Stimulated activated CD4-positive, alpha-beta T cell treated with anti-CD3 and anti-CD28 coated beads, Interleukin-15, amount 100 ng/mL, for 48 hours (primary cell): ENCODE measurements around the gene TSC2.

Experiments used
- DNase-seq, 2 donors: peaks; one replicate each; pipeline ENCODE4 v3.0.0-alpha.2; 2020; ENCODE audit warnings: low read depth in 2 of 2

TSC2 gene

DNA sequence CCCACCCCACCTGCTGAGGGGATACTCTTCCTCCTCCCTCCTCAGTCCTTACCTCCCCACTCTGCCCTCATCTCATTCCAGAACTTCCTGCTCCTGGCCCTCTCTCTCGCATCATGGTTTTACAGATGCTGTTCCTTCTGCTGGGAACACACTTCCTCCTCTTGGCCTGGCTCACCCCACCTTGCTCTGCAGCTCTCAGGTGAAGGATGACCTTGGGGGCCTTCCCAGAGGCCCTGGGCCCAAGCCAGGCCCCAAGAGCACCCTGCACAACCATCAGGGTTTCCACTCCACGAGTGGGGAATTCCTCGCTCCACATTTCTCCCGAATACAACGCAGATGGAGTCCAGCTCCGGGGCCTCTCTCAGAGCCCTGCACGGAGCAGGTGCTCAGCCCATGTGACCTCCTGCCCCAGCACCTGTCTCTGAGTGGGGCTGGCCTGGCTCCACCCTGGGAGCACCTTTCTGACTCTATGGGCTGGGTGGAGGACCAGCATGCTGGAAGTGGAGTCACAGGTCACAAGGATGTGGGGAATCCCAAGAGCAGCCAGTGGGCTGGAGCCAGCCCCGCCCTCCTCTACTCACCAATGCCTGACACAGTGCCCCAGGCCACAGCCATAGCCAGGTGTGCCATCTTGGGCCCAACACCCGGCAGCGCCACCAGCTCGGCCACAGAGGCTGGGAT is 4.7 kb upstream of the TSC2 start:
- no peak for DNase-seq

DNA sequence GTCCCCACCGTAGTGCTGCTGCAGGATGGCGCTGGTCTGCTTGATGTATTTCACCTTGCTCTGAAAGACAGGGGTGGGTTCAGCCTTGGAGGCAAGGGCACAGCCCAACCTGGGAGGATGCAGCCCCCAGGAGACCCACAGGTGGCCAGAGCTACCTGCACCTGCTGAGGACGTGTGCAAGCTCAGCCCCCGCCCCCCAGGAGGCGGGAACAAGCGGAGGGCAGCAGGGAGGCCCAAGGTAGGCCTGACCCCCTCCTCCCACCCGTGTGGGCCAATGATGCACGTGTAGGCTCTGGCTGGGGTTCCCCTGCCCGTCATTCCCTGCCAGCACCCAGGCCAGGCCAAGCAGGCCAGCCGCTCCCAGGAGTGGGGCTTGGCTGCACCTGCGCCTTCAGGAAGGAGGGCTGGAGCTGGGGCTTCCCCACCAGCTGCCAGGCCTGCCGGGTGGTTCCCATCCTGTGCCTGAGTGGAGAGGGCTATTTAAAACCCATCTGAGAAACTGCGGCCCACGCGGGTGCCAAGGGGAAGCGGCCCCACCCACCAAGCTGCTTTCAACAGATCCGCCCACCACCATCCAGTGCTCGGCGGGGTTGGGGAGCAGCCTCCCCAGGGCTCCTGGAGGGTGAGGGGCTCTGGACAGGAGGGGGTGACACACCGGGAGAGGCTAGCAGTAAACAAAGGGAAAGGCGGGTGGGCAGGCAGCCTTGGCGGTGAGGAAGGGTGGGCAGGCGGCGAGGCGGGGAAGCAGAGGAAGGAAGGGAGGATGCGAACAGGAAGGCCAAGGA is 3.9 kb upstream of the TSC2 start:
- DNase-seq: no peak

DNA sequence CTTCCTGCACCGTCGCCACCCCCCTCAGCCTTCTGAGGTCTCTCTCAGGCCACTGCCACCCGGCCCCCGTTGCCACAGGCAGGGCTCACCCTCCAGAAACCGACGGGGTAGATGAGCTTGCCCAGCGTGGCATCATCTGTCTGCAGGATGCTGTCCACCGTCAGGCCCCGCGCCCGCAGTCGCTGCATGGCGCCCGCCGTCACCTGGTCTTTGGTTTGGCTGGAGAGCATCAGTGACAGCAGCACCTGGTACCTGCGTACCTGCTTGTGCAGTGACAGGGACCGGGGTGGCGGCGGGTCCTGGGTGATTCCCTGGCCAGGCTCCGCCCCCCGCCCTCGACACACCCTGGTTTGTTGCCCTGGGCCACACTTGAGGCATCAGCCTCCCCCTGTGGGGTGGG is 3.2 kb upstream of the TSC2 start:
- DNase-seq: no peak

DNA sequence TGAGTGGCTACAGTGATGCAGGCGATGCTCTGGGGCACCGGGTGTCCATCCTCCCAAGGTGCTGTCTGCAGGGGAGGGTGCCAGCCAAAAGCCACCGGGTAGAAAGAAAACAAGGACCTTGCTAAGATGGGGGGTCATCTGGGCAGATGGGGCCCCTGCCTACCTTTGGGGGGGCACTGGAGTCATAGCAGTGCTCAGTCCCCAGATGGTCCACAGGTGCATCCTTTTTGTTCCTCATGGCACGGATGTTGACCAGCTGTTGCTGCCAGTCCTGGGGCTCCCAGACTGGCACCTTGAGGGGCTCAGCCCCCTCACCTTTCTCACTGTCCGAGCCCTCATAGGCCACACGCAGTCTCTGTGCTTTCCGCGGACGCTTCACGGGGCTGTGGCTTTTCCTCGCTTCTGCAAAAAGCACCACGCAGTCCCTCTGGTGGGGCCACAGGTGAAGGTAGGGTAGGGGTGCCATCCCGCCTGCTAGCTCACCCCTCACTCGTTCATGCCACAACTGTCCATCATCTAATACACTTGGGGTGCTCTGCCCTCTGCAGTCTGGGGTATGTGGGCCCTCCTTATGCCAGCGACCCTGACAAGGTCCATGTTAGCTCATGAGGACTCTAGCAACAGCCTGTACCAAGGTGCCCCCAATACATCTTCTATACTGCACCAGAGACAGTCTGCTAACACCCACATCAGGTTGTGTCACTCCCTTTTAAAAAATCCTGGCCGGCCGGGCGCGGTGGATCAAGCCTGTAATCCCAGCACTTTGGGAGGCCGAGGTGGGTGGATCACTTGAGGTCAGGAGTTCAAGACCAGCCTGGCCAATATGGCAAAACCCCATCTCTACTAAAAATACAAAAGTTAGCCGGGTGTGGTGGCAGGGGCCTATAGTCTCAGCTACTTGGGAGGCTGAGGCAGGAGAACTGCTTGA is 1.6 kb upstream of the TSC2 start:
- DNase-seq: no peak

DNA sequence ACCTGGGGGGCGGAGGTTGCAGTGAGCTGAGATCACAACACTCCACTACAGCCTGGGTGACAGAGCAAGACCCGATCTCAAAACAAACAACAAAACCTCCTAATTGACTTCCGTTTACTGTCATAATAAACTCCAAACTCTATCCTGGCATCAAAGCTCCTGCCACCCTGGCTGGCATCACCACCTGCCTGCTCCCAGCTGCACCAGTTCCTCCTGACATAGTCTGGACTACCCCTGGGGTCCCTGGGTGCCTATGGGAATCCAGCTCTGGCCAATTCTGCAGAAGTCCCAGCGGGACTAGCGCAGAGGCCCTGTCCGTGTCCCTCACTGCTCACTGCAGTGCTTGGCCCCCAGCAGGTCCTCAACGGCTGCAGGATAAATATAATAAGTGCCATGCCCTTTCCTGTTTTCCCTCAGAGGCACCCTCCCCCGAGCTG is 874 bp upstream of the TSC2 start:
- no peak for DNase-seq

DNA sequence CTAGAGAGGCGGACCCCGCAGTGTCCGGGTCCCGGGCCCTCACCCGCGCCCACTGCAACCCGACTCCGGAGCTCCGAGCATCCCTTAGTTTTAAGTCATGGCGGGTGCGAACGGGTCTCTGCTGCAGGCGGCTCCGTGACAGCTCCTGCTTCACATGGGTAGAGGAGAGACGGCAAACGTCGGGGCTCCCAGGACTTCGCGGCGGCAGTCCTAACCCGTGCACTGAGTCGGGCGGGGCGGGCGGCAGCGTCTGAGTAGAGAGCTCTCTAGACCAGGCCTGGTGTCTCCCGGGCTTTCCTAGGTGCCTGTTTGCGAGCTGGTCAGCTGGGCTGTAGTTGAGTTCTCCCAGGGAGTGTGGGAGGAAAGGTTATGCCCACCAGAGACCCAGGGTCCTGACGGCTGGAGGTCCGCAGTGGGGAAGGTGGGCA is 345 bp downstream of the TSC2 start:
- DNase-seq: no peak

DNA sequence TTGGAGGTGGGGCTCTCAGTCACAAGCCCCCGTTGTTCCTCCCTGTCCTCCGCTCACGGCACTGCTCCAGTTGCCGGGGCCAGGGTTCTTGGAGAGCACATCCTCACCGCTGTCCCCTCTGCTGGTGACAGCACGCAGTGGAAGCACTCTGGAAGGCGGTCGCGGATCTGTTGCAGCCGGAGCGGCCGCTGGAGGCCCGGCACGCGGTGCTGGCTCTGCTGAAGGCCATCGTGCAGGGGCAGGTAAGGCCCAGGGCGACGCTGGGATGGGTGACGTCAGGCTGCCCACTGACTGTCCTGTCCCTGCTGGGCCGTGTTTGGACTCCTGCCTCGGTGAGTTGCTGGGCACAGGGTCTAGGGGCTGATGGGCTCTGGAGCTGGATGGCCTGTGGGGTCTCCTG is 5.4 kb downstream of the TSC2 start:
- DNase-seq: no peak

DNA sequence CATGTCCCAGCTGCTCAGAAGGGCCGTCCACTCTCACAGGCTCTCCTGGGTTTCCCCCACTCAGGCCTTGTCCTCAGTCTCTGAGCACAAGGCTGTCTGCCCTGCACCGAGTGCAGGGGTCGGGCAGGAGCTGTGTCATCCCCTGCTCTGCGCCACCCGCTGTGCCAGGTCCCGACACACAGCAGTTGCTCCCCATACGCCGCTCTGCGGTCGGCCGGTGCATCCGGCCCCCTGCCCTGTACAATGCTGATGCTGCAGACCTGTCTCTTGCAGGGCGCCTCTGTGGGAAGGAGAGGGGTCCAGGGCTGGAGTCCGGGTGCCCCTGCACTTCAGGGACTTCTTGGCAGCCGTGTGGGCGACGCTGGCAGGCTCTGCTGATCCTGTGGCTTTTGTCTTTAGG is 6.1 kb downstream of the TSC2 start:
- DNase-seq: no peak

DNA sequence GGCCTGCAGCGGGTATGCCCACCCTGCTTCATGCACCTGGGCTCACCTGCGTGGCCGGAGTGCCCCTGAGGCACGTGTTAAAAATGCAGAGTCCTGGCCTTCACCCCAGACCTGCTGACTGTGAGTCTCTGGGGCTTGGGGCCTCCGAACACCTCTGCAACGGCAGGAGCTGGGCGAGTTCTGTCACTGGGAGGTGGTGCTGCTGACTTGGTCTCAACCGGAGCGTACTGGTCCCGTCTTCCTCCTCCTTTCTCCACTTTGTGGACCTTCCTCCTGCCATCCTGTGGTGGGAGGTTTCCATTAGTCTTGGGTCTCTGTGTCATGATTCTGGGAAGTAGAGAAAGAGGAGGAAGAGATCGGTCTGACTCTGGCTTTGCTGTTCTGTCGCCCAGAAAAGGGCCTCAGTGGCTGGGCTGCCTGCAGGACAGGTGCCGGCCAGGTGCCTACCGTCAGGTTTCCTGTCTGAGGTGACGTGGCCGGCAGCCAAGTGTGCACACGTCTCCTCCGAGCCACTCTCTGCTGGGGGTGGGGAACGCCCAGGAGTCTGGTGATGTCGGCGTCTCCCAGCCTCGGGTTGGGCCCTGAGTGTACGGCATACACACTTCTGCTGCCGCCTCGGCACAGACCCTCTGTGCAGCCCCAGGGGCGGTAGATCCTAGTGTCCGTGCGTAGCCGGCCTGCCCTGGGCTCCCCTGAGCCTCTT is 6.9 kb downstream of the TSC2 start:
- DNase-seq: no peak

DNA sequence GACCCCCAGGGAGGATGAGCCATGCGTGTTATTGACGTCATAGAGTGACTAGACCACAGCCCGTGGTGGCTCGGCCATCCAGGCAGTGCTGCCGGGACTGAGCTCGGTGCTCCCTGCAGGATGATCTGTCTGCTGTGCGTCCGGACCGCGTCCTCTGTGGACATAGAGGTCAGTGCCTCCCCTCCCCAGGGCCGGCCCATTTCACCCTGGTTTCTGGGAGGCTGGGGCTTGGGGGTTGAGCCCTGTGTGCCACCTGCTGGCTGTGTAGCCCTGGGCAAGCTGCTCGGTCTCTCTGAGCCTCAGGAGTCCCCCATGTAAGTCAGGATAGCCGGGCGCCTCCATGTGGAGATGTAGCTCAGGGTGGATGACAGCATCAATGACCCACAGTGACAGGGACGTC is 8.3 kb downstream of the TSC2 start:
- DNase-seq: no peak

DNA sequence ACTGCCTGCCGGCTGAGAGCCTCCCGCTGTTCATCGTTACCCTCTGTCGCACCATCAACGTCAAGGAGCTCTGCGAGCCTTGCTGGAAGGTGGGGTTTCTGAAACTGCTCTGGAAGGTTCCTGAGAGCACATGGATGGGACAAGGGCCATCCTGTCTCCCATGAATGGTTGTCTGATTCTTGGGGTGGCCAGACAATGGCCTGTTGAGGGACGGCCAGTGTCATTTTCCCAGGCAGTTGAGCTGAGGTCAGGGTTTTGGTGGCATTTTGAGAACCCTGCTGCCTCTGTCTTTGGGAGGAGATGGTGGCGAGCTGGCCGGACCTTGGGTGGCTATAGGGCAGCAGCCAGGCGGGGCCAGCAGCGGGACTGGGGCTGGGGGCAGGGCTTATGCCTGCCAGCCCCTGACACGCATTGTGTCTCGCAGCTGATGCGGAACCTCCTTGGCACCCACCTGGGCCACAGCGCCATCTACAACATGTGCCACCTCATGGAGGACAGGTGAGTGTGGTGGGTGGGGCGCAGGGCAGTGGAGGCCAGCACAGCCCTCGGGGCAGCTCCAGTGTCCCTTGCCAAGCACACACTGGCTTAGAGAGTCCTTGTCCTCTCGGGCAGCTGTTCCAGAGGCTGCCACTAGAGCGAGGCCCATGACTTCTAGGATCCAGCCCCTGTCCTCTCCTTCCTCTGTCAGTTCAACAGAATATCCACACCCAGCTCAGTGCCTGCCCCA is 9.1 kb downstream of the TSC2 start:
- DNase-seq: no peak

DNA sequence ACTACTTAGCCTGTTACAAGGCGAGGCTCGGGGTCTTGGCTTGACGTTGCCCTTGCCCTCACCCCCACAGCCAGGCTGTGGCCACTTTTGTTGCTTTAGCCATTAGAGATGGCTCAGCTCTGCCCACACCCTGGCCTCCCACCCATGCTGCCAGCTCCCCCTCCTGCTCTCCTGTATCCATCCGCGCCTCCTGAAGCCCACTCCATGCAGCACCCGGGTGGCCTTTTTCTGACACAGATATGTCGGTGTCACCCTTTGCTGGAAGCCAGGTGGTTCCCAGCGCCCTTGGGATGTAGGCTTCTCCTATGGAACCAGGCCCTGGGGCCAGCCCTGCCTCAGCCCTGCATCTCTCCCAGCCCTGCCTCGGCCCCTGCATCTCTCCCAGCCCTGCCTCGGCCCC is 9.7 kb downstream of the TSC2 start:
- DNase-seq: no peak

DNA sequence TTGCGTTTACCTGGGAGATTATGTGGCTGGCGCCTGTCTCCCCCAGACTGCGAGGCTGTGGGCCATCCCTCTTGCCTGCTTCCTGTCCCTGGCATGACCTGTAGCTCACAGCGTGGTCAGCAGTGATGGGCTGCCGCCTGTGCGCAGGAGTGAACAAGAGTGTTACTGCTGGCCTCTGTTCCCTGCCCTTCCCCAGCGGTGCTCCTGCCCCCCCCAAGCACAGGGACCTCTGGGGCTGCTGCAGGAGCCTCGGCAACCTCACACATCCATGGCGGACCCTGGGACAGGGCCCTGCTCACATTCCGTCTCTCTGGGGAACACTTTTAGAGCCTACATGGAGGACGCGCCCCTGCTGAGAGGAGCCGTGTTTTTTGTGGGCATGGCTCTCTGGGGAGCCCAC is 10.6 kb downstream of the TSC2 start:
- DNase-seq: no peak

DNA sequence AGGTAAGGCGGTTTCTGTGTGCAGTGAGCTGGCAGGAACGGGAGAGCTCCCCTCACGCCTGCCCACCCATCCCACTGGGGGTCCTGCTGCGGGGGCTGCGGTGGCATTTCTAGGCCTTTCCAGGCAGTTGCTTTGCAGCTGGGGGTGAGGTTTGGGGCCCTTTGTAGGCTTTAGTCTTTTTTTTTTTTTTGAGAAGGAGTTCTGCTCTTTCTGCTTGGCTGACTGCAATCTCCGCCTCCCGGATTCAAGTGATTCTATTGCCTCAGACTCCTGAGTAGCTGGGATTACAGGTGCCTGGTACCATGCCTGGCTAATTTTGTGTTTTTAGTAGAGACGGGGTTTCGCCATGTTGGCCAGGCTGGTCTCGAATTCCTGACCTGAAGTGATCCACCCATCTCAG is 11.1 kb downstream of the TSC2 start:
- no peak for DNase-seq

DNA sequence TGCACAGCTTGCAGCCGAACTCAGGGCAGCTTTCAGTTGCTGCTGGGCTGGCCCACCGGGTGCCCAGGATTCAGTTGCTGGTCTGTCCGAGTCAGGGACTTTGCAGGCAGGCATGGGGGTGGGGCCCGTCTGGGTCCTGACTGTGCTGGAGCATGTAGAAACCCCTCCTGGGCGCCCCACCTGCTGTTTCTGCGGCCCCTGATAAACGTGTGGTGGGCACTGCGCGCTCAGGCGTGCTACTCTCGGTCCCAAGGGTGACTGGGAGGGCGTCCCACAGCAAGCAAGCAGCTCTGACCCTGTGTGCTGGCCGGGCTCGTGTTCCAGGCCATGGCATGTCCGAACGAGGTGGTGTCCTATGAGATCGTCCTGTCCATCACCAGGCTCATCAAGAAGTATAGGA is 12.6 kb downstream of the TSC2 start:
- DNase-seq: no peak

DNA sequence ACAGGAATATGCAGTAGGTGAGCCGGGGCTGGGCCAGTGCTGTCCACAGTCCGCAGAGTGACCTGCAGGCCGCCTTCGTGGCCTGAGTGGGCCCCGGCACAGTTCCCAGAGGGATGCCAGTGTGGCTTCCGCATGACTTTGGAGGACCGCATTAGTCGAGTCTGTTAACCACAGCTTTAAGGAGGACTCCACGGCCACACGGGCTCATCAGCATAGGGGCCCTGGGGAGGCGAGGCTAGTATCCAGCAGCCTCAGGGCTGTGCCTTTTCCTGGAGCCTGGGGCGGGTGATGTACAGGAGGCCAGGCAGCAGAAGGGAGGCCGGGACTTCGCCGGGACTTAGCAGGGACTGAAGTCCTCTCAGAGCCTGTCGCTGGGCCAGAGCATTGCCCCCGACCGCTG is 13.2 kb downstream of the TSC2 start:
- no peak for DNase-seq

DNA sequence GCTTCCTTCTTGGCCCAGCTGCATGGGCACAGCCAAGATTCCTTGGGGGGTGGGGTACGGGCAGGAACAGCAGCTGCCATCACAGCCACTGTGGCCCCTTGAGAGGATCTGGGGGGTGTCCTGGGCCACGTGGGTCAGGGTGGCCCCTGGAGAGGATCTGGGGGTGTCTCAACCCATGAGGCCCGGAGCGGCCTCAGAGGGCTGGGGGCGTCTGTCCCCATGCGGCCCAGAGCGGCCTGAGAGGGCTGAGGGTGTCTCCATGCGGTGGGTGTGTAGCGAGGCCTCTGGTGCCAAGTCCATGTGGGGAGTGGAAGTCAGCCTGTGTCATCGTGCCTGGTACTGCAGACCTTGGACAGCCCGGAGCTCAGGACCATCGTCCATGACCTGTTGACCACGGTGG is 13.7 kb downstream of the TSC2 start:
- DNase-seq: no peak

DNA sequence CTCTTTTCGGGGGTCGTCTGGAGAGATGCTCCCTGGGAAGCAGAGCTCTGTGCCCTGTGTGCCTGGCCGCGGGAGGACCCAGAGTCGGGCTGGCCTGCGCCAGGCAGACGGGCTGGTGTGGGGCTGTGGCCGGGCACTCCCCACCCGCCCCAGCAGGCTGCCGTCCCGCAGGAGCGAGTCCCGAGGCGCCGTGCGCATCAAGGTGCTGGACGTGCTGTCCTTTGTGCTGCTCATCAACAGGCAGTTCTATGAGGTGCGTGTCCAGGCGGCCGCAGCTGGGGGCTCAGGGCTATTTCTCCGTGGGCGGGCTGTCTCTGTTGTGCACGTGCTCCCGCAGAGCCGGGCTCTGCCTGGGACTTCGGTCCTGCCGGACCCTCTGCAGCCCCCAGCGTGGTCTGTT is 15.0 kb downstream of the TSC2 start:
- DNase-seq: no peak

DNA sequence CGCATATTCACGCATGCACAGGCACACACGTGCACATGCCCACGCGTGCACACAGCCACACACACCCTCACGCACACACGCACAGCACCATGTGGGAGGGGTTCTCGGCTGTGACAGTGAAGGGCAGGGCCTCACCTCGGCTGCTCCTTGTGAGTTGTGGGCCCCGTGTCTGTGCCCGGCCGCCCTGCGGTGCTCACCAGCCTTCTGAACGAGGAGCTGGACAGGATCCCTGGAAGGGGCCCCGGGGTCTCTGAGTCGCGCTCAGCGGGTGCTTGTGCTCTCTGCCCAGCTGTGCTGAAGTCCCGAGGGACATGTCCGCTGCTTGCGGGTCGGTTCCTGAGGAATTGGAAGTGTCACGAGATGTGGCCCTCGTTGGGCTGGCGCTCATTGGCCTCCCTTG is 16.1 kb downstream of the TSC2 start:
- DNase-seq: no peak

DNA sequence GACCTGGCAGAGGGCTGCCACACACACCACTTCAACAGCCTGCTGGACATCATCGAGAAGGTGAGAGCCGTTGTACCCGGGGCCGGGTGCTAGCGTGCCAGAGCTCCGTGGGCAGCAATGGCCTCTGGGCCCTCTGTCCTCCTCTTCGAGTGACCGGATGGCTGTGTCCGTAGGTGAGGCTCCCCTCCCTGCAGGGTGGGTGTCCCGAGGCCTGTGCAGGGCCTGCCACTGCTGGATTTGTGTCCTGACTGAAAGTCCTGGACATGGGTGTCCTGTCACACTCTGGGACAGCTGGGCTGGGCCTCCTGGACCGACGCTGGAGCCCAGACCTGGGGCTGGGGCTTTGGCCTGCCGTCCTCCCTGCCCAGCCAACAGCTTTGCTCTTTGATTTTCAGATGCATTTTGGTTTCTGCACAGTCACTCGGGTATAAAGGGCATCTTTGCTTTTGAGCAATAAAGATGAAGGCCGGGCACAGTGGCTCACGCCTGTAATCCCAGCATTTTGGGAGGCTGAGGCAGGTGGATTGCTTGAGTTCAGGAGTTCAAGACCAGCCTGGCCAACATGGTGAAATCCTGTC is 16.7 kb downstream of the TSC2 start:
- no peak for DNase-seq

DNA sequence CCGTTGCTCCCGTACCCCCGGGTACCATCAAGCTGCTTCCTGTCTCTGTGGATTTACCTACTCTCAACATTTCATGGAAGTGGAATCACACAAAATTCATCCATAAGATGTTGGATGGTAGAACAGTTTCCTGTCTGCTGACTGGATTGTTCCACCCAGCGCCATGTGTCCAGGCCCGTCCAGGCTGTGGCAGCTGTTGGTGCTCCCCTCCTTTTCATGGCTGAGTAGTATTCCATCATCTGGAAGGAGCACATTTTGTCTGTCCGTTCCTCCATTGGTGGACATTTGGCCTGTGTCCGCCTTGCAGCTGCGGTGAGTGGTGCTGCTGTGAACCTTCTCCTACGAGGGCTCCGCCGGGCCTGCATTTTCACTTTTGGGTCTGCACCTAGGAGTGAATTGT is 18.4 kb downstream of the TSC2 start:
- no peak for DNase-seq
